Gastrocnemius medialis (tissue), 4 donors: ENCODE data around the gene FTCD. TPM values are rescaled to one million over a fixed set of nuclear protein-coding genes. Genes with fewer than 3 reads are reported as not detected.

Experiments
- ATAC-seq, 2 donors: fragments of 150-250 bp; one replicate each; pipeline ENCODE4 v1.9.1; 2016
- DNase-seq, 2 donors: peaks; one replicate each; pipeline ENCODE4 v3.0.0-alpha.2; 2019
- H3K27ac ChIP-seq, 4 donors: fragments of 200-600 bp; sonication (generic); 1 replicate in 1 of 4; 2 replicates in 3 of 4; pipeline ENCODE4 v1.5.1; 2016 to 2018; ENCODE audit warnings: mild to moderate bottlenecking in 2 of 4, moderate library complexity in 1 of 4
- H3K27me3 ChIP-seq, 3 donors: fragments of 200-600 bp; sonication (generic) in 2 of 3; 1 replicate in 1 of 3; 2 replicates in 2 of 3; pipeline versions ENCODE4 v1.5.1 to v1.6.0; 2016 to 2019; ENCODE audit warnings: mild to moderate bottlenecking in 1 of 3, moderate library complexity in 1 of 3
- H3K36me3 ChIP-seq, 2 donors: fragments of 200-600 bp; sonication (generic) in 1 of 2; one replicate each; pipeline ENCODE4 v1.5.1; 2017 to 2018
- H3K4me1 ChIP-seq, 2 donors: fragments of 200-600 bp; sonication (generic) in 1 of 2; one replicate each; pipeline ENCODE4 v1.5.1; 2016 to 2017; ENCODE audit warnings: mild to moderate bottlenecking in 2 of 2
- H3K4me3 ChIP-seq, 4 donors: fragments of 200-600 bp; sonication (generic) in 3 of 4; 1 replicate in 1 of 4; 2 replicates in 3 of 4; pipeline ENCODE4 v1.5.1; 2016 to 2019; ENCODE audit warnings: mild to moderate bottlenecking in 2 of 4
- H3K9me3 ChIP-seq, 3 donors: fragments of 200-600 bp; sonication (generic) in 2 of 3; 1 replicate in 1 of 3; 2 replicates in 2 of 3; pipeline ENCODE4 v1.5.1; 2016 to 2019
- POLR2A ChIP-seq, 2 donors: fragments of 450-650 bp; IDR thresholded peaks; one replicate each; pipeline ENCODE4 v1.6.1; 2017; ENCODE audit warnings: antibody characterized with exemption in 2 of 2, mild to moderate bottlenecking in 2 of 2, moderate library complexity in 2 of 2
- in situ Hi-C, 4 donors: fragments of 200-750 bp; cut with MboI; loops; one replicate each; pipeline versions ENCODE4 v1.15.0 to v1.8.0; 2017; ENCODE audit warnings: low sequenced_read_pairs in 4 of 4
- intact Hi-C: fragments of 100-400 bp; cut with DNase I; formaldehyde crosslinking; loops from one replicate; pipeline ENCODE4 v1.15.1; 2023; ENCODE audit warnings: low total_unique reads
- total RNA-seq, 4 donors: library from RNA; depleted of rRNA; stranded (reverse); fragments of >200 nt; gene quantifications; one replicate each; pipeline versions ENCODE4 v1.1.0 to v1.2.3, GENCODE V29; 2016
- TF ChIP-seq, protein P1 (sequence below), 5 experiments: fragments of 450-650 bp in 3 of 5; fragments of 200-600 bp in 2 of 5; sonication (generic) in 2 of 5; IDR thresholded peaks in 4 of 5; conservative IDR thresholded peaks in 1 of 5; 1 replicate in 4 of 5; 2 replicates in 1 of 5; pipeline ENCODE4 v1.5.1; 2016 to 2019; ENCODE audit warnings: antibody characterized with exemption in 5 of 5, mild to moderate bottlenecking in 3 of 5, moderate library complexity in 3 of 5

FTCD gene
- total RNA-seq, 4 donors from 2014 or later, result 0.33 to 0.95 TPM; not detected in 2

DNA sequence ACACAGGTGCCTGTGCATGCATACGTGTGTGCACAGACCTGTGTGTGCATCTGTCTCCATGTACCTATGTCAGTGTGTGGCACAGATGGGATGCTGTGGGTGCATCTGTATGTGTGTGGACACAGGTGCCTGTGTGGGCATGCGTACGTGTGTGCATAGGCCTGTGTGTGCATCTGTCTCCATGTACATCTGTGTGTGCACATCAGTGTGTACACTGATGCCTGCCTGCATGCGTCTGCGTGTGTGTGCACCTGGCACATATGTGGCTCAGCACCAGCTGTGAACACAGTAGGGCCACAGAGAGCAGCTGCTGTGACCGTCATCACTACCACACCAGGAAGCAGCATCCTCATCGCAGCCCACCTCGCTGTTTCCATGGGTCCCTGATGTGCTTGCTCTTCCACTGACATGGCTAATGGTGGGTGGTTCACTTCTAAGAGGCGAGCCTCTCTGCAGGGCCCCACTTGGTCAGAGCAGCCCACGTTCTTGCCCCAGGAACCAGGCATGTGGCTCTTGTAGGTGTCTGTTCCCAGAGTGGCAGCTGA, 38.5 kb upstream of the FTCD start:
- DNase-seq, result no peak
- Histone ChIP-seq H3K4me1 (peaks cover 12 to 19% of the 10 kb centered on the region in 2 donors), H3K9me3 (no peaks in the 10 kb centered on the region), H3K27ac (no peak overlapping the region), H3K36me3 (peaks cover 0 to 48% of the 10 kb centered on the region in 2 donors), H3K27me3 (no peaks in the 10 kb centered on the region), H3K4me3 (no peak overlapping the region)
- in situ Hi-C loops (no loop called here), intact Hi-C loops (no loop called here)
- ATAC-seq, result no peak
- TF ChIP-seq, protein P1, sequence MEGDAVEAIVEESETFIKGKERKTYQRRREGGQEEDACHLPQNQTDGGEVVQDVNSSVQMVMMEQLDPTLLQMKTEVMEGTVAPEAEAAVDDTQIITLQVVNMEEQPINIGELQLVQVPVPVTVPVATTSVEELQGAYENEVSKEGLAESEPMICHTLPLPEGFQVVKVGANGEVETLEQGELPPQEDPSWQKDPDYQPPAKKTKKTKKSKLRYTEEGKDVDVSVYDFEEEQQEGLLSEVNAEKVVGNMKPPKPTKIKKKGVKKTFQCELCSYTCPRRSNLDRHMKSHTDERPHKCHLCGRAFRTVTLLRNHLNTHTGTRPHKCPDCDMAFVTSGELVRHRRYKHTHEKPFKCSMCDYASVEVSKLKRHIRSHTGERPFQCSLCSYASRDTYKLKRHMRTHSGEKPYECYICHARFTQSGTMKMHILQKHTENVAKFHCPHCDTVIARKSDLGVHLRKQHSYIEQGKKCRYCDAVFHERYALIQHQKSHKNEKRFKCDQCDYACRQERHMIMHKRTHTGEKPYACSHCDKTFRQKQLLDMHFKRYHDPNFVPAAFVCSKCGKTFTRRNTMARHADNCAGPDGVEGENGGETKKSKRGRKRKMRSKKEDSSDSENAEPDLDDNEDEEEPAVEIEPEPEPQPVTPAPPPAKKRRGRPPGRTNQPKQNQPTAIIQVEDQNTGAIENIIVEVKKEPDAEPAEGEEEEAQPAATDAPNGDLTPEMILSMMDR (IDR thresholded peaks at IDR 0.05 in 4 of 5, conservative IDR thresholded peaks at IDR 0.05 in 1 of 5), result no peak
- no peak for TF ChIP-seq POLR2A (IDR thresholded peaks at IDR 0.05)

DNA sequence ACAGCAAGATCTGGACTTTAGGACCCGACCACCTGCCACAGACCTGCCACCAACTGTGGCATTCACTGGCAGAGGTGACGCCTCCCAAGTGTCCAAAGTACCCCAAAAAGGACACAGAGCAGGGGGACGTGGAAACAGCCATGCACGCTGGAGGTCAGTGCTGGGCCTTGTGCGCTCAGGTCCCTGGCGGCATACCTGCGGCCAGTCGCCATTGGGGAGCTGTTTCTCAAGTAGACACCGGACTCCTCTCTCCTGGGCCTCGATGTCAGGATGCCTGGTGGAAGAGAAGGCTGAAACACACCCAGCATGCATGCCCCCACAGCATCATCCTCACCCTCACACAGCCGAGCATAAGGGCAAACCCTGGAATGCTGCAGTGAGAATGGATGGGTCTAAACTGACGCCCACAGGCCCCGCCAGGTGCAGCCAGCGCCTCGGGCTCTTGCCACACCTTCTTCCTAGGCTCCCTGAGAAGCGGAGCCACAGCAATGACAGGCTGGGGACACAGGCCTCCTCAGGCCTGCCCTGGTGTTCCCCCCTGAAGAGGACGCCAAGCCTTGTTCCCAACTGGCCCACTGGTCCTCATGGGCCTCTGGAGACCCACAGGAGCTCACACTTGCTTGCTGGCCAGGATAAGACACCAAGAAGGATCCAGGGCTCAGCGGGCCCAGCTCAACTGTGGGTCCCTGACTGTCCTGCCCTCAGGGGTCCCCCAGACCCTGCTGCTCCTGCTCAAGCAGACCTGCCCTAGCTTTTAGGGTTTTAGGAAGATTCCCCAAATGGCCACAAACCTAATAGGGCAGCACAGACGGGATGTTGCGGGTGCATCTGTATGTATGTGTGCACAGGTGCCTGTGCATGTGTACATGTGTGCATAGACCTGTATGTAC, 36.6 kb upstream of the FTCD start:
- Histone ChIP-seq H3K9me3 (no peaks in the 10 kb centered on the region), H3K27me3 (no peaks in the 10 kb centered on the region), H3K27ac (peak overlapping the region in 3 of 4 donors; percentile 48 to 90 (median 90)), H3K36me3 (peaks cover 0 to 43% of the 10 kb centered on the region in 2 donors), H3K4me1 (peaks cover 22 to 34% of the 10 kb centered on the region in 2 donors), H3K4me3 (no peak overlapping the region)
- no peak for DNase-seq
- TF ChIP-seq, protein P1 (IDR thresholded peaks at IDR 0.05 in 4 of 5, conservative IDR thresholded peaks at IDR 0.05 in 1 of 5), result no peak
- TF ChIP-seq POLR2A (IDR thresholded peaks at IDR 0.05), result no peak
- no peak for ATAC-seq
- intact Hi-C loops (no loop called here), in situ Hi-C loops (no loop called here)

DNA sequence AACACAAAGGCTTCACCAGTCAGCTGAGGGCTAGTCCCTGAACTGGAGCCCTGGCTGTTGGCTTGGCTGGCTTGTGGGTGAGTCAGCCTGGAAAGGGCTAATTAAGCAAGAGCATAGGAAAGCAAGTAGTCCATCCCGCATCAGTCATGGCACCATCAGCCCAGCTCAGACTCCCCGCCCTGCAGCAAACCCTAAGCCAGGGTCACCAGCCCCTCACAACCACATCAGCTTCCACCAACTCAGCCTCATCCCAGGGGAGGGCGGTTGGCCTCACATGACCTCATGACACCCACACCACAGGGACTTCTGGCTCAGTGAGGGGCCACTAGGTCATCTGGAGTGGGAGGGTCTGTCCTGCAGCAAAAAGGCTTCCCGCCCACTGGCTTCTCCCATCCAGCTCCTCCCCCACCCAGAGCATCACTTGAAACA, 35.9 kb upstream of the FTCD start:
- H3K9me3 ChIP-seq, result no peaks in the 10 kb centered on the region
- H3K27me3 ChIP-seq, result no peaks in the 10 kb centered on the region
- H3K4me3 ChIP-seq, result no peak overlapping the region
- peaks cover 22 to 34% of the 10 kb centered on the region in 2 donors for H3K4me1 ChIP-seq
- no peak for TF ChIP-seq POLR2A (IDR thresholded peaks at IDR 0.05)
- intact Hi-C loops, result no loop called here
- in situ Hi-C loops, result no loop called here
- DNase-seq (peak; percentile 57 to 80), ATAC-seq (peak; percentile 69 to 71)
- H3K27ac ChIP-seq, result peak overlapping the region; percentile 59 to 90 (median 90)
- H3K36me3 ChIP-seq, result peaks cover 0 to 39% of the 10 kb centered on the region in 2 donors

DNA sequence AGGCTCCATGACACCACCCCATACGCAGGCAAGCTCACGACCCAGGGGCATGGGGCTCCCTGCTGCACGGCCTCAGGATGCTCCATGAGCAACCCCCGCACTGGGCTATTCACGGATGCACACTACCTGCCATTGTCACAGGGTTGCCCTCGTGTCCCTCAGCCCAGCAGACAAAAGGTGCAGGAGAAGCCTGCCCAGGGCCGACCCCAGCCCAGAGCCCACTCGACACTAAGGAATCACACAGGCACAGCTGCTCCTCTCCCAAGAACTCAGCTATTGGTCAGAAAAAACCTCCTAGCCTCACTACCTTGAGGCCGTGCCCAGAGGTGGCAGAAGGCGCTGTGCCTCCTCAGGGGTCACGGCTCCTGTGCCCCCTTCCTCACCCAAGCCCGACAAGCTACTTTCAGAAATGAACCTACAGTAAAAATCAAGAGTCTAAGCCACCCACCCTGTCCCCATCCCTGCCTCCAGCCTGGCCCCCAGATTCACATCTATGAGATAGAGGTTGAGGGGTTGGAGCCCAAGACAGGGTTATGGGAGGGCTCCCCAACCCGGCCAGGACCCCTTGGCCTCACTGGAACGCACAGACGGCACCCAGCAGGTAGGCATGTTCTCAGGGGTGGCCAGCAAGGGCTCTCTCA, 35.2 kb upstream of the FTCD start:
- peaks cover 0 to 32% of the 10 kb centered on the region in 2 donors for H3K36me3 ChIP-seq
- no peak for ATAC-seq
- in situ Hi-C loops, result no loop called here
- no peaks in the 10 kb centered on the region for H3K9me3 ChIP-seq
- H3K4me1 ChIP-seq, result peaks cover 22 to 34% of the 10 kb centered on the region in 2 donors
- H3K4me3 ChIP-seq, result no peak overlapping the region
- intact Hi-C loops, result no loop called here
- no peak for TF ChIP-seq POLR2A (IDR thresholded peaks at IDR 0.05)
- TF ChIP-seq, protein P1 (IDR thresholded peaks at IDR 0.05 in 4 of 5, conservative IDR thresholded peaks at IDR 0.05 in 1 of 5), result no peak
- H3K27me3 ChIP-seq, result no peaks in the 10 kb centered on the region
- peak overlapping the region; percentile 89 to 90 (median 90) for H3K27ac ChIP-seq
- no peak for DNase-seq
